ENCODE data around the gene NHLRC3. TPM values are rescaled to one million over a fixed set of nuclear protein-coding genes. Genes with fewer than 3 reads are reported as not detected.

Gene NHLRC3
- total and polyA plus RNA-seq, 2 of the 8 experiments (the other 6 are each of a cell fraction or from before 2014, with no cell fraction given): 13.1 to 16.9 TPM

- H2BK12ac ChIP-seq (ENCODE audit: low read depth, low read length): no peak overlapping the region
- CTCF ChIA-PET (ENCODE audit: partially characterized antibody): interaction anchor here (1.1 to 1.6 kb wide), 6 partner anchors 9 to 61 kb away, joined by 3 to 8 read pairs (median 4); no protein-coding TSS in a partner anchor
- H3K9ac ChIP-seq (replicated peaks in 1 of 4; ENCODE audit: extremely low read depth in 1 of 4, low read depth in 3 of 4, low read length in 3 of 4): peak overlapping the region; percentile 85 to 97 (median 90)
- H2BK20ac ChIP-seq (ENCODE audit: low read length): no peak overlapping the region
- no peak overlapping the region for H4K91ac ChIP-seq (replicated peaks; ENCODE audit: insufficient read length, low read length)
- no peaks in the 10 kb centered on the region for H3K9me3 ChIP-seq (ENCODE audit: insufficient read depth in 2 of 2, low read depth in 1 of 2, low read length in 1 of 2)
- peak overlapping the region; percentile 94 to 99 (median 96) for H3K4me3 ChIP-seq (ENCODE audit: extremely low read depth in 1 of 4, insufficient read depth in 2 of 4, low read depth in 3 of 4, low read length in 4 of 4)
- POLR2A ChIA-PET (ENCODE audit: partially characterized antibody): interaction anchor here (0.9 to 5.4 kb wide), 11 partner anchors 10 to 51 kb away, joined by 3 to 73 read pairs (median 7); no protein-coding TSS in a partner anchor
- WGBS, 2 experiments (ENCODE audit: extremely low coverage in 1 of 2, insufficient coverage in 1 of 2, insufficient read length in 1 of 2, insufficient replicate concordance in 2 of 2, low coverage in 1 of 2, low lambda C conversion rate in 2 of 2, missing lambda C conversion rate in 1 of 2): 1% methylated on average over 39 of the region's 39 CpGs; no CpG with 5 or more reads in 1 of the 2 experiments
- no peak overlapping the region for H3K23ac ChIP-seq (ENCODE audit: insufficient read length)
- H3K14ac ChIP-seq (ENCODE audit: insufficient read length): no peak overlapping the region
- DNase-seq (ENCODE audit: low read depth in 1 of 2, low spot score in 2 of 2) (no peak), FAIRE-seq (no peak)
- no peak overlapping the region for H2AFZ ChIP-seq (ENCODE audit: low read length)
- peaks cover 35 to 62% of the 10 kb centered on the region in 2 experiments for H3K79me2 ChIP-seq (ENCODE audit: control insufficient read depth in 1 of 2, insufficient read depth in 2 of 2, low read length in 2 of 2)
- H3K4me1 ChIP-seq (replicated peaks in 1 of 4; ENCODE audit: control insufficient read depth in 3 of 4, insufficient read depth in 4 of 4, low read length in 3 of 4): peaks cover 0 to 10% (median under 1%) of the 10 kb centered on the region in 4 experiments; a peak in 4 of 7 replicates
- peak overlapping the region; percentile 72 for H4K5ac ChIP-seq (ENCODE audit: insufficient read length, low read depth, low read length)
- H3K23me2 ChIP-seq (ENCODE audit: low read depth, low read length): peaks cover 12% of the 10 kb centered on the region
- H3K79me1 ChIP-seq (ENCODE audit: low read depth, low read length): no peaks in the 10 kb centered on the region
- H2BK15ac ChIP-seq (ENCODE audit: low read length): no peak overlapping the region
- H2AK5ac ChIP-seq (ENCODE audit: low read depth, low read length): no peak overlapping the region
- 0 out of 2 replicates have a peak overlapping the region, but pooled peaks have one; percentile 57 for H3K18ac ChIP-seq (ENCODE audit: extremely low read depth, low read length)
- H3K36me3 ChIP-seq (ENCODE audit: control insufficient read depth in 2 of 4, insufficient read depth in 4 of 4, low read length in 3 of 4): peaks cover 0 to 4% (median 0%) of the 10 kb centered on the region in 4 experiments; a peak in 3 of 8 replicates
- peak overlapping the region; percentile 79 for H3K56ac ChIP-seq (replicated peaks; ENCODE audit: insufficient read length, low read depth, low read length)
- peaks cover 3 to 9% of the 10 kb centered on the region in 2 experiments for H4K20me1 ChIP-seq (replicated peaks in 1 of 2; ENCODE audit: control insufficient read depth in 1 of 2, insufficient read depth in 2 of 2, low read length in 2 of 2)
- H2BK120ac ChIP-seq (replicated peaks; ENCODE audit: low read depth, low read length): no peak overlapping the region
- H3K27ac ChIP-seq (ENCODE audit: low read depth, low read length): peak overlapping the region; percentile 76
- H3K4ac ChIP-seq (replicated peaks; ENCODE audit: insufficient read length, low read depth, low read length): peak overlapping the region; percentile 50
- peak overlapping the region; percentile 94; the same call in 1 of the 2 replicates for H4K8ac ChIP-seq (ENCODE audit: extremely low read depth, insufficient read depth, low read length)
- peak overlapping the region; percentile 79 to 81 for H3K4me2 ChIP-seq (ENCODE audit: insufficient read depth in 1 of 2, low read depth in 2 of 2, low read length in 2 of 2)
- H3K27me3 ChIP-seq (replicated peaks in 1 of 4; ENCODE audit: control insufficient read depth in 3 of 4, extremely low read depth in 1 of 4, insufficient read depth in 3 of 4, low read length in 3 of 4): no peaks in the 10 kb centered on the region; a peak in 1 of 7 replicates
- H2BK5ac ChIP-seq (ENCODE audit: low read depth, low read length): no peak overlapping the region
- TF ChIP-seq ASH2L (IDR thresholded peaks at IDR 0.05; ENCODE audit: low read length) (no peak), TAF7 (optimal IDR thresholded peaks at IDR 0.05; ENCODE audit: borderline replicate concordance, low read depth, low read length) (no peak), SIX5 (IDR thresholded peaks at IDR 0.05; ENCODE audit: low read depth, low read length) (no peak), FOSL1 (IDR thresholded peaks at IDR 0.05; ENCODE audit: insufficient read depth, low read depth, low read length) (no peak), GABPA (IDR thresholded peaks at IDR 0.05; ENCODE audit: borderline replicate concordance, insufficient read depth, low read length) (peak; percentile 58; the same call in 1 of the 2 replicates), SIN3A (conservative IDR thresholded peaks at IDR 0.05 in 1 of 2, IDR thresholded peaks at IDR 0.05 in 1 of 2; ENCODE audit: low read depth in 1 of 2, low read length in 2 of 2) (0 out of 4 replicates have a peak, but pooled peaks of 1 of the 2 experiments have one; percentile 41), SUZ12 (IDR thresholded peaks at IDR 0.05; ENCODE audit: low read length) (no peak), SIRT6 (IDR thresholded peaks at IDR 0.05; ENCODE audit: low read length) (no peak), KDM1A (IDR thresholded peaks at IDR 0.05; ENCODE audit: borderline replicate concordance, low read length) (no peak), TEAD4 (IDR thresholded peaks at IDR 0.05; ENCODE audit: low read depth, low read length) (no peak), ATF2 (IDR thresholded peaks at IDR 0.05; ENCODE audit: low read length) (no peak)
Measured at GRCh38 chr13:39037410-39037879, 811 bp upstream of the NHLRC3 start.
